Embryonic facial prominence (tissue), 1 donor: Measurements from ENCODE around the gene C22orf42.
"Not testable (repeated sequence)": the region's sequence is repeated elsewhere in the genome, so short reads cannot be mapped to it uniquely, and the experiment has no call there.

Experiments
- DNase-seq: peaks from one replicate; pipeline ENCODE4 v3.0.0-alpha.2; 2016; ENCODE audit errors: extremely low spot score

Gene C22orf42

GRCh38 chr22:32185821-32186220 is 26.7 kb upstream of the C22orf42 start:
- DNase-seq: no peak

- DNase-seq: no peak
These were observed 24.5 kb upstream of the C22orf42 start for GRCh38 chr22:32183625-32184024.

- DNase-seq: no peak
These were observed 21.9 kb upstream of the C22orf42 start for GRCh38 chr22:32181043-32181442.

DNA sequence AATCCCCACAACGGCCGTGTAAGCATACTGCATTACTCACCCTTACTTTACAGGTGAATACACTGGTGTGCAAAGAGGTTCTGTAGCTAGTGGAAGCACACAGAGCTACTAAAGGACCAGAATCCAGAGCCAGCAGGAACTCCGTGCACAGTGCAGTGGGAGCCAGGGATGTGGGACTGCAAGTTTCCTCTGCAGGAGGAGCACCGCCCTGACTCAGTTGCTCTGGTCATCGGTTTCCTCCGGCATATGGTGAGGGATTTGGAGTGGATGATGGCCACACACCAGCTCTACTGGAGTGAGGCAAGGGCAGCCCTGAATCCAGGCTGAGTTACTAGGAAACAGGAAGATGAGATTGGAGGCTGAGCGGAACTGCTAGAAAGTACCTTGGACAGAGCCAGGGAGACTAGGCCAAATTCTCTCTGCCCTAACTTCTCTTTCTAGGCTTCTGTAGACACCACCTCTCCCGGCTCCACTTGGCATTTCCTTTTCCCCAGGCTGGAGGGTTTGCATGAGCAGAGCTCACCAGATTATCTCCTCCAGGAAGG is 18.2 kb upstream of the C22orf42 start:
- no peak for DNase-seq

GRCh38 chr22:32175683-32176644 is 16.9 kb upstream of the C22orf42 start:
- no peak for DNase-seq

DNA sequence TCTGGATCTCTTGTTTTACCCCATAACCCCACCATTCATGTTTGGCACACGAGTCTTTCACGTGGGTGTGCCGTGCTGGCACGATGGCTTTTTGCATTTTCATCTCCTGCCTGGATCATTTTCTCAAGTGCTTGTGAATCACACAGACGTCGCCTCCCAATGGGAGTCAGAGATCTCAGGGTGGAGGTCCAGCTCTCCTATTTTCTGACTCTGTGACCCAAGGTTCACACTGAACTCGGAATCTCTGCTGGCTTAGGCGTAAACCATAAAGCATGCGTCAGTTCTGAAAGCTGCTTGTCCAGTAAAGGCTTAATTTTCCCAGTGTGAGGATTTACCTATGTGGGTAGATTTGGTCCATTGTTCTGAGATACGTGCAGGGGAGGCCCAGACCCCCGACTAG is 16.0 kb upstream of the C22orf42 start:
- DNase-seq: no peak

- no peak for DNase-seq
These were observed 6.6 kb upstream of the C22orf42 start for GRCh38 chr22:32165681-32166080.

DNA sequence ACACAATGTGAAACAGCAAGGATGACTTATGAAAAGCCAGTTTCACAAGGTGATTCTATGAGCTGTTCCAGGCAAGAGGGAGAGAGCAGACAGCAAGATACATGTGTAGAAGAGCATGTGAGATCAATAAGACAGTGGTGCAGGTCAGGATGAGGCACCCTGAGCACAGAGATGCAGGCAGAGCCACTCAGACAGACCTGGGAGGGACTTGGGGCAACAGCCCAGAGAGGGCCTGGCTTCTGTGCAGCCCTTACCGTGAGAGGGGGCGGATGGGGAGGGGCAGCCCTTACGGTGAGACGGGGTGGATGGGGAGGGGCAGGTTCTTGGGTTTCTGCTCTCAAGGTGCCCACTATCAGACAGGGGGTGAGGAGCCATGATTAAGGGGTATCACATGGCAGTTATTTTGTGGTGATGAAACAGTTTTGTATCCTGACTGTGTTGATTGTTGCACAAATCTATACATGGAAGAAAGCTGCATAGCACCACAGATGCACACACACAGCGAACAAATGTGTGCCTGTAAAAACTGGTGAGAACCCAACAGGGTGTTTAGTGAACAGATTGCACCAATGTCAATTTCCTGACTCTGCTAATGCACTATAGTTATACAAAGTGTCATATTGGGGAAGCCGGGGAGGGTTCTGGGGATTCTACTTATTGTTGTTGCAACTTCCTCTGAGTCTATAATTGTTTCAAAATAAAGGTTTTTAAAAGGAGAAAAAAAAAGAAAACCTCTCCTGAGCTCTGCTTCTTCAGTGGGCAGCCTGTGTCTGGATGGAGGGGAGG is 5.2 kb upstream of the C22orf42 start:
- DNase-seq: no peak

- not testable (repeated sequence) for DNase-seq
These were observed 1.3 kb upstream of the C22orf42 start for GRCh38 chr22:32160411-32160810.

DNA sequence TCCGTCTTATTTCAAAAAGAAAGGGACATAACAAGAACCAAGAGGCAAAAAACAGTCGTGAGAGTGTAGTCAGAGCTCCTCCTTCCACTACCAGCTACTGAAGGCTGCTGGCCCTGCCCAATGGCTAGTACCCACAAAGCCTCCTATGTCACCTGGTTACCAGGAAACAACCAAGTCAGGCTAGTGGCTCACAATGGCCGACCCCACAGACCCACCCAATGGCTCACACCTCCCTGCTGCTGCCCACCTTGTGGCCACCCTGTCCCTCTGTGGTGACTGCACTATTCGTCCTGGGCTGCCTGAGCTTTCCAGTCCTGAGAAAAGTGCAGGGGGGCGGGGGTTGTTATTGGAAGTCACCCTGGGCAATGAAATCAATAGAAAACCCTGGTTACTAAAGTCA is 1.5 kb downstream of the C22orf42 start:
- not testable (repeated sequence) for DNase-seq

- DNase-seq: not testable (repeated sequence)
These were observed 4.4 kb downstream of the C22orf42 start for GRCh38 chr22:32154727-32155126.

- not testable (repeated sequence) for DNase-seq
These were observed 7.5 kb downstream of the C22orf42 start for GRCh38 chr22:32151641-32152040.

DNA sequence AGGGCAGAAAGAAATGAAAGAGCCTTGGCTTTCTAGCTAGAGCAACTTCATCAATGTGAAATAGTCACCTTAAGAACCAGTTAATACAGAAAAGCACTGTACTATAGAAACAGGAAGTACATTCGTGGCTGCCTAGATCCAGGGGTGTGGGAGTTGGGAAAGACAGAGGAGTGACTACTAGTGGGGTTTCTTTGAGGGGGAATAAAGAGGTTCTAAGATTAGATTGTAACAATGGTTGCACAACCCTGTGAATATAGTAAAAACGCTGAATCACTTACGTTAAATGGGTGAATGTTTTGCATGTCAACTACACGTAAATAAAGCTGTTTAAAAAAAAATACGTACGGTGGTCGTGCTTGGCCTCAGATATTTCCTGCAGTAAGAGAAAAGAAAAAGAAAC is 8.5 kb downstream of the C22orf42 start:
- DNase-seq: not testable (repeated sequence)

GRCh38 chr22:32148372-32148771 is 10.7 kb downstream of the C22orf42 start:
- DNase-seq: not testable (repeated sequence)

DNA sequence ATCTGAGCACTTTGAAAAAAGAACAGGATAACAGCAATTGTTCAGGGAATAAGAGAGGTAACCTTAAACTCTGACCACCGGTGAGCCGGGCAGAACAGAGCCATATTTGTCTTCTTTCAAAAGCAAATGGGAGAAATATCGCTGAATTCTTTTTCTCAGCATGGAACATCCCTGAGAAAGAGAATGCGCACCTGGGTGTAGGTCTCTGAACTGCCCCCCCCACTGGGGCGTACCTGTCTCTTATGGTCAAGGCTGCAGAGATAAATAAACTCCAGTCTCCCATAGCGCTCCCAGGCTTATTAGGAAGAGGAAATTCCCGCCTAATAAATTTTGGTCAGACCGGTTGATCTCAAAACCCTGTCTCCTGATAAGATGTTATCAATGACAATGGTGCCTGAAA is 12.0 kb downstream of the C22orf42 start:
- not testable (repeated sequence) for DNase-seq

- DNase-seq: no peak
These were observed 14.4 kb downstream of the C22orf42 start for GRCh38 chr22:32144496-32145274.

DNA sequence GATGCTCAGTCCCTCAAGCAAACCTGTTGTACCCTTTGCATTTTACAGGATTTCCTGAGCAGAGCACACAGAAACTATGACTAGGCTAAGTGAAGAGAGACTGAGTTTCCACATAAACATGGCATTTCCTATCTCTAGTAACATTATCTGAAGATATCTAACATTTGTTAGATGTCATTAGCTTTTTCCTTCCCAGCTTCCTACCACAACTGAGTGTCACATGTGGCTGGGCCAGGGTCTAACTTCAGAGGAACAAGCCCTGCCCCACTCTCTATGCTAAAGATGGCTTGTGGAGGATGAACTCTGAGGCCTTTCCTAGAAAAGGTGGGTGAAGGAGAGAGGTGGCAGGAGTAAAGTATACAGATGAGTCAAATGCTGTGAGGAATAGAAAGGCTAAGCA is 16.5 kb downstream of the C22orf42 start:
- no peak for DNase-seq

DNA sequence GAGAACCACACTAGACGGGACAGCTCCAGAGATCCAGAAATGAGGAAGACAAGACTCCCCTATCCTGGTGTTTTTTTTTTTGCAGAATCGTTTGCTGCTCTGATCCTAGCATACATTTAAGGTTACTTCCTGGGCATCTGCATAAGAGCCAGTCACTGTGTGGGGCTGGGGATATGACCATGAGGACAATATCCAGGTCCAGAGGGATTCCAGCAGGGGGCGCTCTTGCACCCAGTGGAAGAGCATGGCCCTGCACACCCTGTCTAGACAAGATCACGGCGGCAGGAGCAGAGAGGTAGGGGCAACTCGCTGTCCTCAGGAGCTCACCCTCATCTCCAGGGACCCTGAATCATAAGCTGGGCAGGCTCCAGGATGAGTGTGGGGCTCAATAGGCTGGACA is 18.4 kb downstream of the C22orf42 start:
- not testable (repeated sequence) for DNase-seq

GRCh38 chr22:32138576-32138975 is 20.5 kb downstream of the C22orf42 start:
- DNase-seq: not testable (repeated sequence)

- not testable (repeated sequence) for DNase-seq
These were observed 21.3 kb downstream of the C22orf42 start for GRCh38 chr22:32137731-32138324.

- DNase-seq: not testable (repeated sequence)
These were observed 22.2 kb downstream of the C22orf42 start for GRCh38 chr22:32136881-32137280.
